Nephron progenitor cell (in vitro differentiated cells): ENCODE measurements around the gene MED16.
A peak's percentile ranks its signal among the peaks of the same experiment; 100 is the strongest.

ENCODE experiments used
- DNase-seq: peaks from one replicate; pipeline ENCODE4 v3.0.0; 2021
- H3K27ac Mint-ChIP-seq: 2 replicates; pipeline ENCODE4 v1.8.0; 2021; ENCODE audit warnings: mild to moderate bottlenecking, moderate library complexity, mixed read lengths
- H3K27me3 Mint-ChIP-seq: 2 replicates; pipeline ENCODE4 v1.8.0; 2021; ENCODE audit warnings: mild to moderate bottlenecking, low read depth, mixed read lengths; ENCODE audit not compliant: poor library complexity
- H3K36me3 Mint-ChIP-seq: 2 replicates; pipeline ENCODE4 v1.8.0; 2021; ENCODE audit warnings: low read depth, mixed read lengths
- H3K4me1 Mint-ChIP-seq: 2 replicates; pipeline ENCODE4 v1.8.0; 2021; ENCODE audit warnings: mixed read lengths
- H3K4me3 Mint-ChIP-seq: 2 replicates; pipeline ENCODE4 v1.8.0; 2021; ENCODE audit warnings: mild to moderate bottlenecking, moderate library complexity, mixed read lengths
- H3K9me3 Mint-ChIP-seq: 2 replicates; pipeline ENCODE4 v1.8.0; 2021; ENCODE audit warnings: mild to moderate bottlenecking, moderate library complexity, mixed read lengths
- CTCF ChIP-seq: fragments of 200-600 bp; sonication (generic); IDR thresholded peaks from 2 replicates; pipeline ENCODE4 v1.5.0; 2021; ENCODE audit warnings: antibody characterized with exemption

Gene MED16

GRCh38 chr19:929203-929890 is 36.4 kb upstream of the MED16 start:
- Mint-ChIP-seq H3K4me3 (no peak overlapping the region), H3K27me3 (peaks cover 5% of the 10 kb centered on the region), H3K36me3 (peaks cover 14% of the 10 kb centered on the region), H3K27ac (no peak overlapping the region), H3K9me3 (no peaks in the 10 kb centered on the region), H3K4me1 (peaks cover 27% of the 10 kb centered on the region)
- DNase-seq: no peak
- no peak for TF ChIP-seq CTCF

- TF ChIP-seq CTCF: no peak
- H3K36me3 Mint-ChIP-seq: peaks cover 14% of the 10 kb centered on the region
- DNase-seq: no peak
- no peak overlapping the region for H3K4me3 Mint-ChIP-seq
- no peaks in the 10 kb centered on the region for H3K9me3 Mint-ChIP-seq
- H3K27ac Mint-ChIP-seq: no peak overlapping the region
- peaks cover 5% of the 10 kb centered on the region for H3K27me3 Mint-ChIP-seq
- H3K4me1 Mint-ChIP-seq: peaks cover 23% of the 10 kb centered on the region
Observed at GRCh38 chr19:928471-929202, 35.6 kb upstream of the MED16 start.

- H3K9me3 Mint-ChIP-seq: no peaks in the 10 kb centered on the region
- H3K4me3 Mint-ChIP-seq: peak overlapping the region; percentile 89
- TF ChIP-seq CTCF: no peak
- H3K27me3 Mint-ChIP-seq: peaks cover 5% of the 10 kb centered on the region
- H3K27ac Mint-ChIP-seq: no peak overlapping the region
- DNase-seq: peak; percentile 36
- peaks cover 26% of the 10 kb centered on the region for H3K4me1 Mint-ChIP-seq
- peaks cover 14% of the 10 kb centered on the region for H3K36me3 Mint-ChIP-seq
Observed at GRCh38 chr19:927780-928401, 34.9 kb upstream of the MED16 start.

- Mint-ChIP-seq H3K4me1 (peaks cover 21% of the 10 kb centered on the region), H3K36me3 (peaks cover 14% of the 10 kb centered on the region), H3K27ac (peak overlapping the region; percentile 45), H3K9me3 (no peaks in the 10 kb centered on the region), H3K27me3 (peaks cover 7% of the 10 kb centered on the region), H3K4me3 (peak overlapping the region; percentile 89)
- TF ChIP-seq CTCF: no peak
- peak; percentile 75 for DNase-seq
Observed at GRCh38 chr19:927351-927779, 34.4 kb upstream of the MED16 start.

- peak overlapping the region; percentile 89 for H3K4me3 Mint-ChIP-seq
- H3K36me3 Mint-ChIP-seq: peaks cover 14% of the 10 kb centered on the region
- peaks cover 13% of the 10 kb centered on the region for H3K27me3 Mint-ChIP-seq
- peaks cover 19% of the 10 kb centered on the region for H3K4me1 Mint-ChIP-seq
- TF ChIP-seq CTCF: no peak
- peak; percentile 71 for DNase-seq
- no peaks in the 10 kb centered on the region for H3K9me3 Mint-ChIP-seq
- H3K27ac Mint-ChIP-seq: peak overlapping the region; percentile 59
Observed at GRCh38 chr19:926589-927350, 33.8 kb upstream of the MED16 start.
